GM20000 (cell line): ENCODE data around the gene MROH2A.

Experiments used
- DNase-seq: peaks from one replicate; pipeline ENCODE4 v3.0.0; 2012; ENCODE audit warnings: low spot score
- TF ChIP-seq, protein P1 (sequence below): IDR thresholded peaks from 2 replicates; pipeline ENCODE4 v1.5.1; 2012; ENCODE audit warnings: mild to moderate bottlenecking, control low read depth; ENCODE audit errors: extremely low read depth, missing control alignments

MROH2A gene

DNA sequence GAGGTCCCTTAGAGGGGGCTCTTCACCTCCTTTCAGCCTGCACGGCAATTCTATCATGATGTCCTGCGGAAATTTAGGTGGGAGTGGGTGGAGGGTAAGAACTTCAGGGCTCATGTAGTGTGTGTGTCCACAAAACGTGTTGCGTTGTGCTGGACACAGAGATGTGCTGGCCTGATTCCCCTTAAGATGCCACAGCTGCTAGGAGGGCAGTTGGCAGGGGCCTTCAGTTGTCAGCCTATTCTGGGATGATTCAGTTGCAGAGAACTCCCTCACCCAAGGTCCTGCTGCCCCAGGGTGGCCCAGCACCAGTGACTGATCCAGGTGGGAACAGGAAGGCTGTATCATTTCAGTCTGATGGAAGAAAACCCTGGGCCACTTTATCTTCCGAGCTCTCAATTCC is 77.2 kb downstream of the MROH2A start:
- TF ChIP-seq, protein P1, sequence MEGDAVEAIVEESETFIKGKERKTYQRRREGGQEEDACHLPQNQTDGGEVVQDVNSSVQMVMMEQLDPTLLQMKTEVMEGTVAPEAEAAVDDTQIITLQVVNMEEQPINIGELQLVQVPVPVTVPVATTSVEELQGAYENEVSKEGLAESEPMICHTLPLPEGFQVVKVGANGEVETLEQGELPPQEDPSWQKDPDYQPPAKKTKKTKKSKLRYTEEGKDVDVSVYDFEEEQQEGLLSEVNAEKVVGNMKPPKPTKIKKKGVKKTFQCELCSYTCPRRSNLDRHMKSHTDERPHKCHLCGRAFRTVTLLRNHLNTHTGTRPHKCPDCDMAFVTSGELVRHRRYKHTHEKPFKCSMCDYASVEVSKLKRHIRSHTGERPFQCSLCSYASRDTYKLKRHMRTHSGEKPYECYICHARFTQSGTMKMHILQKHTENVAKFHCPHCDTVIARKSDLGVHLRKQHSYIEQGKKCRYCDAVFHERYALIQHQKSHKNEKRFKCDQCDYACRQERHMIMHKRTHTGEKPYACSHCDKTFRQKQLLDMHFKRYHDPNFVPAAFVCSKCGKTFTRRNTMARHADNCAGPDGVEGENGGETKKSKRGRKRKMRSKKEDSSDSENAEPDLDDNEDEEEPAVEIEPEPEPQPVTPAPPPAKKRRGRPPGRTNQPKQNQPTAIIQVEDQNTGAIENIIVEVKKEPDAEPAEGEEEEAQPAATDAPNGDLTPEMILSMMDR = no peak
- no peak for DNase-seq

- no peak for DNase-seq
- TF ChIP-seq, protein P1 = no peak
Measured at GRCh38 chr2:233856184-233856583, 78.1 kb downstream of the MROH2A start.

DNA sequence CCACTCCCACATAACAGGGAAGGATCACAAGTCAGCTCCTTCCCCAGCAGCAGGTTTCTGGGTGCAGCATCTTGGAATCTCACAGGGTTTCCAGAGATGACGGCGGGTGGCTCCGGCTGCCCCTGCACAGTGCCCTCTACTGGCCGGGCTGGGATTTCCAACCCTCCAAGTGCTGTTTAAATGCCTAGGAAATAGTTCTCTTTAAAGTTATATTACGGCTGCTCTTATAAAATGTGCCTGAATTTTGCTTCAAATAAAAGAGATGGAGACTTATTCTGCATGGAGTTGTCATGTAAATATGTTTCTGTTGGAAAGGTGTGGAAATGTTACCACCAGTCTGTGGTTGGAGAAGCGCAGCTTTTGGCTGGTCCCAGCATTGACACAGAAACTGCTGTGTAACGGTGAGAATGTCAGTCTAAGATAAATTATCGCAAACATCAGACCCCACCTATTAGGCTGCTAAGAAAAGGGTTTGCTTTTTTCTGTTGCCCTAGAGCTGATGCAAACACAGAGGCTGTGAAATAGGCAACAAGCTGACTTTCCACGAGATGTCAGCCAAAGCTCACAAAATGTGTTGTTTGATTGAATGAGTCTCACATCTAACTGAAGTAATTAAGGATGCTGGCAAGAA is 79.5 kb downstream of the MROH2A start:
- DNase-seq = no peak
- TF ChIP-seq, protein P1 = peak; percentile 30

- DNase-seq = no peak
- TF ChIP-seq, protein P1 = no peak
Measured at GRCh38 chr2:233858331-233858730, 80.2 kb downstream of the MROH2A start.

DNA sequence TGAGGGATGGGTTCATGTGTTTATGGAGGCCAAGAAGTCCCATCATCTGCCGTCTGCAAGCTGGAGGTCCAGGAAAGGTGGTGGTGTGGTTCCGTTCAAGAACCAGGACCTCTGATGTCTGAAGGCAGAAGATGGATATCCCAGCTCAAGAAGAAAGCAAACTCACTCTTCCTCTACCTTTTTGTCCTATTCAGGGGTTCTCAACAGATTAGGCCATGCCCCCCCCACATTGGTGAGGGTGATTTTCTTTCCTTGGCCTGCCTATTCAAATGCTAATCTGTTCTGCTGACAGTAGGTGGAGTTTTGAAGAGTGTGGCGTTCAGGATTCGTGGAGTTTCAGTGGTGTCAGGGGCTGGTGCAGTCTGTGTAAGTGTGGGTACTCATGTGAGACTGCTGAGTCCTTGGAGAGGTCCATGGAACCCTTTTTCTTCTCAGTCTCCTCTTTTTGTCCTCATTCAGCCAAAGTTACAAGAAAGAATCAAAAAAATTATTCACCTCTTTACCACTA is 84.2 kb downstream of the MROH2A start:
- no peak for DNase-seq
- TF ChIP-seq, protein P1 = no peak

DNA sequence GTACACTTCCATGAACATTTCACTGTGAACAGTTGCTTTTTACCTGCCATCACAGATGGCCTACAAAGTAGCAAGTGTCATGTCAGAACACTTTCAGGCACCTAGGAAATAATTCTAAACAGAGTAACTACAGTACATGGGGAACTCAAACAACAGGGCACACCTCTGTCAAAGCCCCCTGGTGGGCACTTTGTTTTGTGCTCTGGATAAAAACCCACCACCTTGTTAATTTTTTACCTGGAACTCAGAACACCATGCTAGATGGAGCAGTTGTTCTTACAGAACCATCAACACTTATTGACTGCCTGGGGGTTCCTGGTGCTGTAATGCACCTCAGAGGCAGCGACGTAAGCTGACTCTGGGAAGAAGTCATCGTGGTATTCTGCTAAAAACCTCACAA is 87.7 kb downstream of the MROH2A start:
- DNase-seq = no peak

GRCh38 chr2:233866479-233866878 is 88.3 kb downstream of the MROH2A start:
- no peak for DNase-seq
- TF ChIP-seq, protein P1 = no peak

More for the DNA sequence above, 87.7 kb downstream of the MROH2A start:
- TF ChIP-seq, protein P1 = no peak
